Fibroblast of lung (primary cell): ENCODE measurements around the gene OIT3. TPM values are rescaled to one million over a fixed set of nuclear protein-coding genes. Genes with fewer than 3 reads are reported as not detected.

Experiments used
- DNase-seq, 2 donors: peaks; one replicate each; pipeline versions ENCODE4 v3.0.0 to v3.0.0-alpha.2; 2010; ENCODE audit warnings: low read depth in 2 of 2
- H2AFZ ChIP-seq: 2 replicates; pipeline ENCODE4 v1.5.1; 2012; ENCODE audit warnings: low read length, control low read depth, inconsistent platforms
- H3K27ac ChIP-seq: 2 replicates; pipeline ENCODE4 v1.5.1; 2011; ENCODE audit warnings: low read length, control low read depth; ENCODE audit not compliant: insufficient read depth
- H3K27me3 ChIP-seq: 2 replicates; pipeline ENCODE4 v1.5.1; 2011; ENCODE audit warnings: mild to moderate bottlenecking, low read length; ENCODE audit not compliant: control insufficient read depth, insufficient read depth
- H3K36me3 ChIP-seq: 2 replicates; pipeline ENCODE4 v1.5.1; 2011; ENCODE audit warnings: low read length; ENCODE audit not compliant: control insufficient read depth, insufficient read depth
- H3K4me1 ChIP-seq: 2 replicates; pipeline ENCODE4 v1.5.1; 2011; ENCODE audit warnings: low read length; ENCODE audit not compliant: control insufficient read depth, insufficient read depth; ENCODE audit errors: extremely low read depth
- H3K4me2 ChIP-seq: 2 replicates; pipeline ENCODE4 v1.5.1; 2011; ENCODE audit warnings: low read length, control low read depth; ENCODE audit not compliant: insufficient read depth; ENCODE audit errors: extremely low read depth
- H3K4me3 ChIP-seq, 4 experiments: fragments of 200-600 bp in 1 of 4; sonication (generic) in 1 of 4; replicated peaks in 1 of 4; 2 replicates each; pipeline ENCODE4 v1.5.1; 2011 to 2016; ENCODE audit warnings: low read length in 4 of 4, low read depth in 3 of 4, mild to moderate bottlenecking in 3 of 4, control low read depth in 2 of 4, inconsistent platforms in 1 of 4, mixed read lengths in 1 of 4; ENCODE audit not compliant: insufficient read depth in 1 of 4; ENCODE audit errors: control extremely low read depth in 1 of 4
- H3K79me2 ChIP-seq: 2 replicates; pipeline ENCODE4 v1.5.1; 2012; ENCODE audit warnings: mild to moderate bottlenecking, low read length, inconsistent platforms; ENCODE audit not compliant: control insufficient read depth, insufficient read depth
- H3K9ac ChIP-seq: 2 replicates; pipeline ENCODE4 v1.5.1; 2011; ENCODE audit warnings: mild to moderate bottlenecking, low read length, control low read depth; ENCODE audit not compliant: insufficient read depth
- H3K9me3 ChIP-seq: 2 replicates; pipeline ENCODE4 v1.5.1; 2012; ENCODE audit warnings: low read depth, low read length; ENCODE audit not compliant: control insufficient read depth, insufficient read depth
- H4K20me1 ChIP-seq: 2 replicates; pipeline ENCODE4 v1.5.1; 2011; ENCODE audit warnings: low read length; ENCODE audit not compliant: control insufficient read depth, insufficient read depth; ENCODE audit errors: extremely low read depth
- CTCF ChIP-seq, 2 donors: IDR thresholded peaks in 1 of 2; conservative IDR thresholded peaks in 1 of 2; 1 replicate in 1 of 2; 2 replicates in 1 of 2; pipeline ENCODE4 v1.5.1; 2011 to 2012; ENCODE audit warnings: low read length in 2 of 2, control low read depth in 1 of 2, inconsistent platforms in 1 of 2, low read depth in 1 of 2, mild to moderate bottlenecking in 1 of 2
- EZH2 ChIP-seq: IDR thresholded peaks from 2 replicates; pipeline ENCODE4 v1.5.1; 2012; ENCODE audit warnings: low read length, control low read depth, mild to moderate bottlenecking; ENCODE audit errors: missing control alignments
- polyA plus RNA-seq, 2 donors: library from polyadenylated mRNA; depleted of rRNA in 1 of 2; stranded (reverse) in 1 of 2; unstranded in 1 of 2; fragments of >200 nt; gene quantifications; 2 replicates each; pipeline ENCODE4 v1.2.1, GENCODE V29; 2011 to 2012; ENCODE audit warnings: missing spikeins in 1 of 2
- total RNA-seq: library from RNA; depleted of rRNA; stranded (reverse); fragments of >200 nt; gene quantifications from 2 replicates; pipeline ENCODE4 v1.2.1, GENCODE V29; 2014

Gene OIT3
- total and polyA plus RNA-seq, 2 donors (not counting 1 experiment from before 2014, with no cell fraction given): under 0.01 to 0.02 TPM

- H3K4me2 ChIP-seq: no peak overlapping the region
Observed at GRCh38 chr10:72980348-72980747, 86.8 kb downstream of the OIT3 start.

GRCh38 chr10:72981028-72981881, 87.7 kb downstream of the OIT3 start:
- no peak overlapping the region for H3K9ac ChIP-seq
- H3K79me2 ChIP-seq: no peaks in the 10 kb centered on the region
- no peaks in the 10 kb centered on the region for H4K20me1 ChIP-seq
- no peaks in the 10 kb centered on the region for H3K4me1 ChIP-seq
- no peak overlapping the region for H2AFZ ChIP-seq
- no peak for DNase-seq
- H3K36me3 ChIP-seq: no peaks in the 10 kb centered on the region
- TF ChIP-seq EZH2 (no peak), CTCF (conservative IDR thresholded peaks at IDR 0.05 in 1 of 2, IDR thresholded peaks at IDR 0.05 in 1 of 2; ENCODE audit: low read depth in 1 of 2, low read length in 2 of 2) (no peak)
- no peaks in the 10 kb centered on the region for H3K27me3 ChIP-seq
- H3K9me3 ChIP-seq: no peaks in the 10 kb centered on the region
- H3K4me2 ChIP-seq: no peak overlapping the region
- H3K27ac ChIP-seq: no peak overlapping the region
- no peak overlapping the region for H3K4me3 ChIP-seq

More at GRCh38 chr10:72980348-72980747, 86.8 kb downstream of the OIT3 start:
- no peaks in the 10 kb centered on the region for H3K9me3 ChIP-seq
- H3K27ac ChIP-seq: no peak overlapping the region
- TF ChIP-seq EZH2: no peak
- TF ChIP-seq CTCF (conservative IDR thresholded peaks at IDR 0.05 in 1 of 2, IDR thresholded peaks at IDR 0.05 in 1 of 2; ENCODE audit: low read depth in 1 of 2, low read length in 2 of 2): no peak
- no peak overlapping the region for H3K9ac ChIP-seq
- no peaks in the 10 kb centered on the region for H3K27me3 ChIP-seq
- no peaks in the 10 kb centered on the region for H3K79me2 ChIP-seq
- DNase-seq: no peak
- H3K36me3 ChIP-seq: no peaks in the 10 kb centered on the region
- H3K4me3 ChIP-seq: no peak overlapping the region
- no peaks in the 10 kb centered on the region for H3K4me1 ChIP-seq
- H2AFZ ChIP-seq: no peak overlapping the region
- H4K20me1 ChIP-seq: no peaks in the 10 kb centered on the region

GRCh38 chr10:72981882-72982529, 88.5 kb downstream of the OIT3 start:
- Histone ChIP-seq H3K9ac (no peak overlapping the region), H3K4me2 (no peak overlapping the region), H3K27me3 (no peaks in the 10 kb centered on the region), H2AFZ (no peak overlapping the region), H3K27ac (no peak overlapping the region), H3K79me2 (no peaks in the 10 kb centered on the region), H3K4me3 (no peak overlapping the region), H3K36me3 (no peaks in the 10 kb centered on the region), H4K20me1 (no peaks in the 10 kb centered on the region), H3K9me3 (no peaks in the 10 kb centered on the region), H3K4me1 (no peaks in the 10 kb centered on the region)
- no peak for DNase-seq
- TF ChIP-seq EZH2 (no peak), CTCF (conservative IDR thresholded peaks at IDR 0.05 in 1 of 2, IDR thresholded peaks at IDR 0.05 in 1 of 2; ENCODE audit: low read depth in 1 of 2, low read length in 2 of 2) (no peak)
